ENCODE data around the gene SGTA.

DNA sequence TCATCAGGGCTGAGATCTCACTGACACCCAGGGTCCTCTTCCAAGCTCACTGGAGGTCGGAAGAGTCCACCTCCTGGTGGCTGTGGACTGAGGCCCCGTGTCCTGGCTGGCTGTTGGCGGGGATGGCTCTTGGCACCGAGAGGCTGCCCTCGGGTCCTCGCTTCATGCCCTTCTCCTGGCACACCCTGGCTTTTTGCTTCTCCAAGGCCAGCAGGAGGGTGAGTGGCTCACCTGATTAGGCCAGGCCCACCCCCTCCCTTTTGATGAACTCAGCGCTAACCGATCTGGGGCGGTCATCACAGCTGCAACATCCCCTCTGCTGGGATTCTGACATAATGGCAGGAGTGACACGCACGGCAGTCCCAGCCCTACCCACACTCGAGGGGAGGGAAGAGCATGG lies 47.7 kb downstream of the SGTA start:
- no peak for TF ChIP-seq POLR2A (IDR thresholded peaks at IDR 0.05; ENCODE audit: low read length)
- TF ChIP-seq GATA1 (IDR thresholded peaks at IDR 0.05; ENCODE audit: low read depth, low read length) = no peak

Measured in erythroblast (primary cell).